ENCODE data around the gene C4A.
"Not testable (repeated sequence)": the region's sequence is repeated elsewhere in the genome, so short reads cannot be mapped to it uniquely, and the experiment has no call there.

The C4A gene

DNA sequence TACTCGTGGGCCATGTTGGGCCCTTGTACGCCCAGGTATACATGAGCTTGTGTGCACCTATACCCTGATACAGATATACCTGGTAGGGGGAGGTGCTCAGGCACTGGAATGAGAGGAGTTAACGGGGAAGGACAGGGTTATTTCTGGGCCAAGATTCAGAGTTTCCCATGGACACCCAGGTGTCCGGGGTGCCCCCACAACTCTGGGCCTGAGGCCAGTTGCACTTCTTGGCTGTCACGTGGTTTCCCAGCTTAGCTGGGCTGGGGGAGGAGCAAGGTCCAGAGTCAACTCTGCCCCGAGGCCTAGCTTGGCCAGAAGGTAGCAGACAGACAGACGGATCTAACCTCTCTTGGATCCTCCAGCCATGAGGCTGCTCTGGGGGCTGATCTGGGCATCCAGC is at the start of gene C4A:
Gene C4A (plus strand): TSS at position 314 of the 400 bp plus-strand sequence. CDS start 51 bp downstream, at position 365.
- DNase-seq (ENCODE audit: low spot score): not testable (repeated sequence)

DNA sequence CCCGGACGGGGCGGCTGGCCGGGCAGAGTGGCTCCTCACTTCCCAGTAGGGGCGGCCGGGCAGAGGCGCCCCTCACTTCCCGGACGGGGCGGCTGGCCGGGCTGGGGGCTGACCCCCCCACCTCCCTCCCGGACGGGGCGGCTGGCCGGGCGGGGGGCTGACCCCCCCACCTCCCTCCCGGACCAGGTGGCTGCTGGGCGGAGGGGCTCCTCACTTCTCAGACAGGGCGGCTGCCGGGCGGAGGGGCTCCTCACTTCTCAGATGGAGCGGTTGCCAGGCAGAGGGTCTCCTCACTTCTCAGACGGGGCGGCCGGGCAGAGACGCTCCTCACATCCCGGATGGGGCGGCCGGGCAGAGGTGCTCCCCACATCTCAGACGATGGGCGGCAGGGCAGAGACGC is 49.7 kb upstream of the C4A start:
- not testable (repeated sequence) for DNase-seq (ENCODE audit: low spot score)

GRCh38 chr6:31933537-31933936 is 48.3 kb upstream of the C4A start:
- no peak for DNase-seq (ENCODE audit: low spot score)

DNA sequence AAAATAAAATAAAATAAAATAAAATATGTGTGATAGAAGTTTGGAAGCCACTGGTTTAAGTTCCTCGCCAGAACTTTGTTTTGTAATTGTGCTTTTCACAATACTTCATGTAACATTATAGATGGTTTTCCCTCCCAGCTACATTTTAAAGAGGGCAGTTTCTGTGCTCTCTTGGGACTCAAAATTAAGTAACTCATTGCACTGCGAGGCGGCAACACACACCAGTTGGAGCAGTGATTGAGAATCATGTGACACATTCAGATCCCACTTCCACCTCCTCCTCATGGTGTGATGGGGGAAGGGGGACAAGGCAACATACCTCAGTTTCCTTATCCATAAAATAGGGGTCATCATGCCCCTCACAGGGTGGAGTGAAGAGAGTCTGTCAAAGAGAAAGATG is 46.8 kb upstream of the C4A start:
- DNase-seq (ENCODE audit: low spot score): no peak

- DNase-seq (ENCODE audit: low spot score): no peak
Observed at GRCh38 chr6:31935823-31936222, 46.0 kb upstream of the C4A start.

GRCh38 chr6:31940256-31940664 is 41.6 kb upstream of the C4A start:
- DNase-seq (ENCODE audit: low spot score): peak; percentile 29

DNA sequence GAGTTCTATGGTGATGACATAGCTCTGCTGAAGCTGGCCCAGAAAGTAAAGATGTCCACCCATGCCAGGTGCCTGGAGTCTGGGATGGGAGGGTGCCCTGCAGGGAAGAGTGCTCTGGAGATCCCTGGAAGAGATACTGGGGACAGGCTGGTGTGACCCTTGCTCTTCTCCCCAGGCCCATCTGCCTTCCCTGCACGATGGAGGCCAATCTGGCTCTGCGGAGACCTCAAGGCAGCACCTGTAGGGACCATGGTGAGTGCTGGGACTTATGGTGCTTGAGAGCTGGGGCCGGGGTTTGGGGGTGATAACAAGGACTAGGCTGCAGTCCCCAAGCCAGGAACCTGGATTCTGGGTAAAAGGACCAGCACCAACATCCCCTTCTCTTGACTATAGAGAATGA is 38.1 kb upstream of the C4A start:
- no peak for DNase-seq (ENCODE audit: low spot score)

DNA sequence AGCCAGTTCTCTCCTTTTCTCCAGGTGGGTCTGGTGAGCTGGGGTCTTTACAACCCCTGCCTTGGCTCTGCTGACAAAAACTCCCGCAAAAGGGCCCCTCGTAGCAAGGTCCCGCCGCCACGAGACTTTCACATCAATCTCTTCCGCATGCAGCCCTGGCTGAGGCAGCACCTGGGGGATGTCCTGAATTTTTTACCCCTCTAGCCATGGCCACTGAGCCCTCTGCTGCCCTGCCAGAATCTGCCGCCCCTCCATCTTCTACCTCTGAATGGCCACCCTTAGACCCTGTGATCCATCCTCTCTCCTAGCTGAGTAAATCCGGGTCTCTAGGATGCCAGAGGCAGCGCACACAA is 36.7 kb upstream of the C4A start:
- no peak for DNase-seq (ENCODE audit: low spot score)

- peak; percentile 93 for DNase-seq (ENCODE audit: low spot score)
Observed at GRCh38 chr6:31945507-31946369, 36.1 kb upstream of the C4A start, which contains the start of gene CFB. TSS of gene CFB (plus strand) at chr6:31946095. CDS start at chr6:31946222, 127 bp downstream.

DNA sequence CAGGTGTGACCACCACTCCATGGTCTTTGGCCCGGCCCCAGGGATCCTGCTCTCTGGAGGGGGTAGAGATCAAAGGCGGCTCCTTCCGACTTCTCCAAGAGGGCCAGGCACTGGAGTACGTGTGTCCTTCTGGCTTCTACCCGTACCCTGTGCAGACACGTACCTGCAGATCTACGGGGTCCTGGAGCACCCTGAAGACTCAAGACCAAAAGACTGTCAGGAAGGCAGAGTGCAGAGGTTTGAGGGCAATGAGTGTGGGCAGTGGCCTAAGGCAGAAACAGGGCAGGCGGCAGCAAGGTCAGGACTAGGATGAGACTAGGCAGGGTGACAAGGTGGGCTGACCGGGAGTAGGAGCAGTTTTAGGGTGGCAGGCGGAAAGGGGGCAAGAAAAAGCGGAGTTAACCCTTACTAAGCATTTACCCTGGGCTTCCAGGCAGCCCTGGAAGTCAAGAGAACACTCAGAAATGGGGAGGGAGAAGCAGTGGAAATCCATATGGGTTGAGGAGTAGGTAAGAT is 35.4 kb upstream of the C4A start:
- no peak for DNase-seq (ENCODE audit: low spot score)

GRCh38 chr6:31947070-31947675 is 34.7 kb upstream of the C4A start:
- DNase-seq (ENCODE audit: low spot score): no peak

DNA sequence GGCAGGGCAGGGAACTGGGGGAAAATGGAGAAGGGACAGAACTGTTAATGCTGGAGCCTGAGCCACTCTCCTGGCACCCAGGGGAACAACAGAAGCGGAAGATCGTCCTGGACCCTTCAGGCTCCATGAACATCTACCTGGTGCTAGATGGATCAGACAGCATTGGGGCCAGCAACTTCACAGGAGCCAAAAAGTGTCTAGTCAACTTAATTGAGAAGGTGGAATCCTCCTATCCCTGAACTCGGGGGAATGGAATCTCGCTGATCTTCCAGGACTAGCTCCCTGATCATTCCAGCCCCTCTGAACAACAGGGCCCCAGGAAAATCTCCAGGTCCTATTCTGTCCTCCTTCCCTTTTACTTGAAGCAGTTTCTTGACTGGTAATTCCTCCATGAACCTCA is 34.0 kb upstream of the C4A start:
- DNase-seq (ENCODE audit: low spot score): no peak

DNA sequence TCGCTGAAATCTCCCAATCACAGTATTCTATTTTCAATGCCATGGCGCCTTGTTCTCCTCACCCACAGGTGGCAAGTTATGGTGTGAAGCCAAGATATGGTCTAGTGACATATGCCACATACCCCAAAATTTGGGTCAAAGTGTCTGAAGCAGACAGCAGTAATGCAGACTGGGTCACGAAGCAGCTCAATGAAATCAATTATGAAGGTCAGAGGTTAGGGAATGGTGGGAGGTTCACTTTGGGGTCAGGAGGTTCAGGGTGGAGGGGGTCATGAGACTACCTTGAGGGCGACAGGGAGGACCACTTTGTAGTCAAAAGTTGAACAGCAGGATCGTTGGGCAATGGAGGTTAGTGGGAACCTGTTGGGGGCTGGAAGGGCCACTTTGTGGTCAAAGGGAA is 33.6 kb upstream of the C4A start:
- no peak for DNase-seq (ENCODE audit: low spot score)

- DNase-seq (ENCODE audit: low spot score): peak; percentile 4
Observed at GRCh38 chr6:31948753-31949413, 33.0 kb upstream of the C4A start.

DNA sequence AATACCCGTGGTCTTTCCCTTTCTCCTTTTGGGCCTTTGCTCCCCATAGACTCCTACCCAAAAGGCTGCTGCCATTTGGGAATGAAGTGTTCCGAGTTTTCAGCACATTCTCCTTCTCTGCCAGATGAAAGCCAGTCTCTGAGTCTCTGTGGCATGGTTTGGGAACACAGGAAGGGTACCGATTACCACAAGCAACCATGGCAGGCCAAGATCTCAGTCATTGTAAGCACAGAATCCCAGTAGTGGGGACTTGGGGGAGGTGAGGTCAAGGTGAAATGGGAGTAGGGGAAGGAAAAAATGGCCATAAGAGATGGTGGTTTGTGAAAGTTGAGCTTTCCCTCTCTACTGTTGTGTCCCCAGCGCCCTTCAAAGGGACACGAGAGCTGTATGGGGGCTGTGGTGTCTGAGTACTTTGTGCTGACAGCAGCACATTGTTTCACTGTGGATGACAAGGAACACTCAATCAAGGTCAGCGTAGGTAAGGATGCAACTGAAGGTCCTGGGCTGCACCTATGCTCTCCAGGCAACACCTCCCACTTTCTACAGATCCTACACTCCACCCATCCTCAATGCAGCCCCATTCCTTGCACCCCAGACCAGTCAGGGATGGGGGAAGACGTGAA is 31.8 kb upstream of the C4A start:
- no peak for DNase-seq (ENCODE audit: low spot score)

GRCh38 chr6:31952140-31952805 is 29.6 kb upstream of the C4A start:
- DNase-seq (ENCODE audit: low spot score): peak; percentile 80

DNA sequence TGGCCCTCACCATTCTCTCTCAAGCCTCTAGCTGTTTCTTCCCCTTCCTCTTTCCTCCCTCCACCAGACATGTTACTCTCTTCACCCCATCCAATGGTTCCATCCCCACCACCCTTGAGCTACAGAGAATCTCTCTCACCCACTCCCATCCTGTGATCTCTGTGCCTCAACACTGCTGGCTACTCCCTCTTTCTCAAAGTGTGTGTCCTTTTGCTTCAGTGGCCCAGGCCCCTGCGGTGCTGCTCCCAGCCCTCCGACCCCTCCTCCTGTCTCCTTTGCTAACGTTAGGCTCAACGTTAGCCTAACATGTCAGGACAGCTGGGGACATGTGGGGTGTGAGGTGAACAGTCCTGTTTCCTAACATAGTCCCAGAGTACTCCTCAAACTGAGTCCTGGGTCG is 29.0 kb upstream of the C4A start:
- no peak for DNase-seq (ENCODE audit: low spot score)

DNA sequence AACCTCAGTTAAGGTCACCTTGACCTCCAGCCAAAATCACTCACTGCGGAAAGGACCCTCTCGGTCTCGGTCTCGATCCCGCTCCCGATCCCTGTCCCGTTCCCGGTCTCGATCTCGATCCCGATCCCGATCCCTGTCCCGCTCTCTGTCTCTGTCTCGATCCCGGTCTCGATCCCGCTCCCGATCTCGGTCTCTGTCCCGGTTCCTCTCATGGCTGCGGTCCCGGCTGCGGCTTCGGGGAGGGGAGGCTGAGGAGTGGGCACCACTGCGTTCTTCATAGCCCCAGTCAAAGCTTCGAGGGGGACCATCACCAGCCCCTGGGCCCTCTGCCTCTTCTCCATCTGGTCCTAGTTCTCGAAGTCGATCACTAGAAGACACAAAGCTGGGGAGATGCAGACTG is 27.3 kb upstream of the C4A start:
- no peak for DNase-seq (ENCODE audit: low spot score)

DNA sequence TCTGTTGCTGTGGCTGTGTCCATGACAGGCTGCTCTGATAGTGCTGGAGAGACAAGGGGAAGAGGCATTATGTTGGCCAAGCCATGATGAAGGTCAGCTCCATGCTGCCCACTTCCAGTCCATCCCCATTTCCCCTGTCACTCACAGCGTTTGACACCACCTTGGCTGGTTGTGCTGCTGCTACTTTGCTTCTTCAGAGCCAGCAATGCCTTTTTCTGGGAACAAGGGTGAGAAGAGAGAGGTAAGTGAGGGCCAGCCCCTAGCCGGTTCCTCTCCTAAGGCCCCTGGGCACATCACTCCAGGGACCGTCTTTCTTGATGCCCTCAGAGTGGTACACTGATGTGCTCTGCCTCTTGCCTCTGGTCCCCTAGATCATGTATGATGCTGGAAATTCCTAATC is 25.1 kb upstream of the C4A start:
- DNase-seq (ENCODE audit: low spot score): no peak

DNA sequence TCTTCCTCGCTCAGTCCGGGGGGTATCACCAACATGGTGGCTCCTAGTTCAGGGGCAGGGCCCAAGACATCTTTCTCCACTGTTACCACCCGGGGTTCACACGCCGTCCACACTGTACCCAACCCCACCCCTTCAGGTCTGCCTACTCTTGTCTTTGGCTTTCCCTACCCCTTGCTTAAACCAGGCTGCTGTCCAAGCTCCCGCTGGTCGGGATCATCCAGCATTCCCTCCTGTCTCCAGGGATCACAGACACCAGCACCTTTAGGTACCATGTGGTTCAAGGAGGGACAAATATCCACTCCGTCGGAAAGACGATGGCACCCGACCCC is 23.5 kb upstream of the C4A start:
- peak; percentile 19 for DNase-seq (ENCODE audit: low spot score)

DNA sequence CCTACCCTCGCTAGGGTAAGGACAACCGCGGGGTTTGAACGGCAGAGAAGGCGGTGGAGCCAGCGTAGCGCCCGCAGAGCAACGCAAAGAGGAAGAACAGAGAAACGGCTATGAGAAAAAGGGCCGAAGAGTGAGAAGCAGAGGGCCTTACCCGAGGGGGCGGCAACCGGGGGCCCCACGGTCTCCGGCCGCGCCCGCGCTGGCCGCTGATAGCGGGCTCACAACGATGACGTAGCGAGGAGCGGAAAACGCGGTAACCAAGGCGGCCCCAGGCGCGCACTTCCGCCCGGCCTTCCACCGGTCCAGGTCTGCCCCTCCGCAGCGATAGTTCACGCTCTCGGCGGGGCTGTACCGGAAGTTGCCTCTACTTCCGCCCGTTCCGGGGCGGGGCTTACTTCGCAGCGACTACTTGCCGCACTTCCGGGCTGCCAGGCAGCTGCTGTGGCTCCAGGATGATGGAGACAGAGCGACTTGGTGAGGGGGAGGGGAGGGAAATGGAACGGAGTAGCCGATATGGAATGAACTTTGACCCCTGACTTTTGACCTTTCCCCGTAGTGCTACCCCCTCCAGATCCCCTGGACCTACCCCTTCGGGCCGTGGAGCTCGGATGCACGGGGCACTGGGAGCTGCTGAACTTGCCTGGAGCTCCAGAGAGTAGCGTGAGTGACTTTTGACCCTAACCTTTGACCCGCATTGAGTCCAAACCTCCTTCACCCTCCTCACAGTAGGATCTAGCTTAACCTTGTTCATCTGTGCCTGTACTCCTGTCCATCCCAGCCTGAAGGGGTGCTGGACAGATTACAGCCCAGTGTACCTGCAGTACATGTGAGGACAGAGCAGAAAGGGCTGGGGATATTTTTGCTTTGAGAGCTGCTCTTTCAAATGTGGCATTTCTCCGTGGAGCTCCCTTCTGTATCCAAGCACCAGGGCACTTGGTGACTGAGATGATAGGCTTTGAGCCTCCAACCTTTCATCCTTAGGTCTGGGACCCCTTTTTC is 22.8 kb upstream of the C4A start, which contains the start of the genes NELFE and SKIC2:
Gene NELFE (minus strand): TSS at position 231 of the 999 bp plus-strand sequence. CDS start 525 bp downstream, outside the sequence.
Gene SKIC2 (plus strand): TSS at position 435 of the 999 bp plus-strand sequence. CDS start 18 bp downstream, at position 453.
- peak; percentile 100 for DNase-seq (ENCODE audit: low spot score)
